Measurements from ENCODE around the gene FBXL14. TPM values are rescaled to one million over a fixed set of nuclear protein-coding genes. Genes with fewer than 3 reads are reported as not detected.

Gene FBXL14
- total and polyA plus RNA-seq, 8 donors: 7.5 to 15.5 (median 10.6) TPM

DNA sequence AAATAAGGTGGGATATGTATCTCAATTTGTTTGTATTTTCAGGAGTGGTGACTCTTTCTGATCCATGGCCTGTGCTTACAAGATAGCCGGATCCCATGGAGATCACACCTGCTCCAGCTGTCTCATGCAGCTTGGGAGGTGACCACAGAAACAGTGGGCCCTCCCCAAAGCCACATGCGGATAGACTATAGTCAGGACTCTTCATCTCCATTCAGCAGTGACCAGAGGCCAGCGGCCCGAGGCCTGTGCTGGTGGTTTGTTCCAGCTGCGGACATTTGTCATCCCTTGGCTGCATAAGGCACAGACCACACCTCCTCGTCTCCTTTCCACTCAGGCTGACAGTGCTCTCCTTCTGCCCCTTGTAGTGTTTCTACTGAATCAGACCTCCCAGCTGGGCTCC, 20.0 kb upstream of the FBXL14 start:
- intact Hi-C loops (cut with DNase I): no loop called here
- no peak for DNase-seq

DNA sequence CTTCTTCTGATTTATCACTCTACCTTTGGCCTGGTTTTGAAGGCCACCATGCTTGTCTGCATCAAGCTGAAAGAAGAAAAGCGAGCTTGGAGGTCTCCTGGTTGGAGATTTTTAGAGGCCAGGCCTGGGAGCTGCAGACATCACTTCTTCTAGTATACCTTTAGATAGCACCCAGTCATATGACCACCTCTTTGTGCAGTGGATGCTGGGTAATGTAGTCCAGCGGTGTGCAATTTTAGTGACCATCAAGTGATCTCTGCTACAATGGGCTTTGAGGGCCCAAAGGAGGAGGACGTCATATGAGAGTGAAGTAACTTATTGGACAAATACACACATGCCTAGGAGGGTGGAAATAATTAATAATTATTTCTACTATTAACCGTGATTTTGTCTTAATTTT, 19.5 kb upstream of the FBXL14 start:
- no peak overlapping the region for H3K4me3 ChIP-seq
- ATAC-seq: no peak
- TF ChIP-seq, protein P1, sequence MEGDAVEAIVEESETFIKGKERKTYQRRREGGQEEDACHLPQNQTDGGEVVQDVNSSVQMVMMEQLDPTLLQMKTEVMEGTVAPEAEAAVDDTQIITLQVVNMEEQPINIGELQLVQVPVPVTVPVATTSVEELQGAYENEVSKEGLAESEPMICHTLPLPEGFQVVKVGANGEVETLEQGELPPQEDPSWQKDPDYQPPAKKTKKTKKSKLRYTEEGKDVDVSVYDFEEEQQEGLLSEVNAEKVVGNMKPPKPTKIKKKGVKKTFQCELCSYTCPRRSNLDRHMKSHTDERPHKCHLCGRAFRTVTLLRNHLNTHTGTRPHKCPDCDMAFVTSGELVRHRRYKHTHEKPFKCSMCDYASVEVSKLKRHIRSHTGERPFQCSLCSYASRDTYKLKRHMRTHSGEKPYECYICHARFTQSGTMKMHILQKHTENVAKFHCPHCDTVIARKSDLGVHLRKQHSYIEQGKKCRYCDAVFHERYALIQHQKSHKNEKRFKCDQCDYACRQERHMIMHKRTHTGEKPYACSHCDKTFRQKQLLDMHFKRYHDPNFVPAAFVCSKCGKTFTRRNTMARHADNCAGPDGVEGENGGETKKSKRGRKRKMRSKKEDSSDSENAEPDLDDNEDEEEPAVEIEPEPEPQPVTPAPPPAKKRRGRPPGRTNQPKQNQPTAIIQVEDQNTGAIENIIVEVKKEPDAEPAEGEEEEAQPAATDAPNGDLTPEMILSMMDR (IDR thresholded peaks at IDR 0.05): no peak
- H3K36me3 ChIP-seq: no peaks in the 10 kb centered on the region
- H3K27me3 ChIP-seq: no peaks in the 10 kb centered on the region
- no peak overlapping the region for H3K27ac ChIP-seq
- intact Hi-C loops (cut with DNase I): no loop called here
- no peak for DNase-seq
- peaks cover 0 to 50% of the 10 kb centered on the region in 2 donors for H3K4me1 ChIP-seq
- no peaks in the 10 kb centered on the region for H3K9me3 ChIP-seq

More for the DNA sequence above, 20.0 kb upstream of the FBXL14 start:
- H3K27me3 ChIP-seq: no peaks in the 10 kb centered on the region
- TF ChIP-seq, protein P1 (IDR thresholded peaks at IDR 0.05): no peak
- H3K4me1 ChIP-seq: peaks cover 3 to 50% of the 10 kb centered on the region in 2 donors
- H3K9me3 ChIP-seq: no peaks in the 10 kb centered on the region
- H3K27ac ChIP-seq: no peak overlapping the region
- no peaks in the 10 kb centered on the region for H3K36me3 ChIP-seq
- H3K4me3 ChIP-seq: no peak overlapping the region
- ATAC-seq: no peak

DNA sequence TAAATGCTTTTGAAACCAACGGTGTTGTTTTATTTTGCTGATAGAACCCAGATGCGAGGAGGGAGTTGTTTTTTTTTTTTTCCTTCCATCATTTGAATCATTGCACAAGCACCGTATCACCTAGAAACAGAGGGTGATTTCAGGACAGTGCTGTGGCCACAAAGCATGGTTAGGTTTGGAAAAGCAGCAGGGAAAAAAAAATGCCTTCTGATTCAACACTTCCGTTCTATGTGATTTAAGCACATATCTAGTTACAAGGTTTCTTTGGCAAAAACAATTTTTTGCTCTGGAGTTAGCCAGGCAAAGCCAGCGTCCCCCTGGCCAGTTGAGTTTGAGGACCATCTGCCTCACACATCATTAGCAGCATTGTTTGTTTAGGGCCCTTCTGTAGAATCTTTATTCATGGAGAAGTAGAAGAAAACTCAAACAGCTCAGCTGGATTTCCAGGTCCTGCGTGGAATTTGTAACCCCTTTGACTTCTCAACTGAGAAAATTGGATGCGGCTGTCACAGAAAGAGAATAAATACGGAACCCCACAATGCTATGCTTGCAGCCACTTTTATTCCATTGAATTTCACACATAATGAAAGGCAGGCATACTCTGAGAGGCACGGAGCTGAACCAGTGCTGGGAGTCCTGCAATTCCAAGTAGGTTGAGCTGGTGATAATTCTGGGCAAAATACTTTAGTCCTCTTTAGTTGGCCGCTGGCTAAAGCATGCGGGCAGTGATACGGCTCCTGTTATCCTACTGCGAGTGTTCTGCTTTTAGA, 17.6 kb upstream of the FBXL14 start:
- DNase-seq (peak in 1 of 4 donors; percentile 28), ATAC-seq (peak; percentile 7)
- H3K36me3 ChIP-seq: no peaks in the 10 kb centered on the region
- intact Hi-C loops (cut with DNase I): no loop called here
- H3K27ac ChIP-seq: no peak overlapping the region
- TF ChIP-seq, protein P1 (IDR thresholded peaks at IDR 0.05): no peak
- peaks cover 0 to 50% of the 10 kb centered on the region in 2 donors for H3K4me1 ChIP-seq
- no peaks in the 10 kb centered on the region for H3K27me3 ChIP-seq
- no peak overlapping the region for H3K4me3 ChIP-seq
- no peaks in the 10 kb centered on the region for H3K9me3 ChIP-seq

DNA sequence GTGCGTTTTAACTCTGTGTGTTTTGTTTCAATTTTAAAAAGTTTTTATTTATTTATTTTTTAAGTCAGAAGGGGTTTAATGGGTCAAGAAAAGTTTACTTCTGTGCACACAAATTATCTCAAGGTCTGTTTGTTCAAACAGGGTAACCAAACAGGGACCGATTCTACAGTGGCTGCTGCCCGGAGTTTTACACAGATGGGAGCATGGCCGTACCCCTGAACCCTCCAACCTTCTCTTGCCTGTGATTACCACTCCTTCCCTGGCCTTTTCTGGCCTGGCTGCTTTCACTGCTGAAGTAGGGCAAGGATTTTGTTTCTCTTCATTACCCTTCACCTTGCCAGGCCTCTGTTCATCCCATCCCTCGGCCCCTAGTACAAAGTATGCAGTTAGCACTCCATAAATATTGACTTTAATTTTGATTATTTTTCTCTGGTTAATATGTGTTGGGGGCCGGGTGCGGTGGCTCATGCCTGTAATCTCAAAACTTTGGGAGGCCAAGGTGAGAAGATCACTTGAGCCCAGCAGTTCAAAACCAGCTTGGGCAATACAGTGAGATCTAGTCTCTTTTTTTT, 15.8 kb upstream of the FBXL14 start:
- Histone ChIP-seq H3K27me3 (no peaks in the 10 kb centered on the region), H3K36me3 (no peaks in the 10 kb centered on the region), H3K9me3 (no peaks in the 10 kb centered on the region), H3K4me1 (peaks cover 9 to 54% of the 10 kb centered on the region in 2 donors), H3K4me3 (no peak overlapping the region), H3K27ac (no peak overlapping the region)
- DNase-seq (no peak), ATAC-seq (no peak)
- TF ChIP-seq, protein P1 (IDR thresholded peaks at IDR 0.05): no peak
- intact Hi-C loops (cut with DNase I): no loop called here

DNA sequence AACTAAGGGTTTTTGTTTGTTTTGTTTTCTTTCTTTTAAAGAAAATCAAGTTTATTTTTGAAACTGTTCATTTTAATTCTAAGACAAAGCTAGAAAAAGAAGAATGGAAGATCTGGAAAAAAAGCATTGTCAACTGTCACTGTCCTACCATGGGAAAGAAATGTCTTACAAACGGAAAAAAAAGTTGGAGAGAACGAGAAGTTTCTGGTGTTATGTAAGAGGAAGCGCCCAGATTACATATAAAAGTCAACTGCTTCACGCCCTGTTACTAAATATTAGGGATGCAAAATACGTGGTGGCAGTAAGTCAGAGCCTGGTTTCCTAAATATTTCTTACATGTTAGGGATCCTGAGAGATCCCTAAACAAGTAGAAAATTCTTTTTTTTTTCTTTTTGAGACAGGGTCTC, 14.3 kb upstream of the FBXL14 start:
- intact Hi-C loops (cut with DNase I): no loop called here
- ATAC-seq: no peak
- Histone ChIP-seq H3K27ac (peak overlapping the region in 1 of 2 donors; percentile 58), H3K4me3 (no peak overlapping the region), H3K27me3 (no peaks in the 10 kb centered on the region), H3K36me3 (no peaks in the 10 kb centered on the region), H3K9me3 (no peaks in the 10 kb centered on the region), H3K4me1 (peaks cover 9 to 56% of the 10 kb centered on the region in 2 donors)
- TF ChIP-seq, protein P1 (IDR thresholded peaks at IDR 0.05): no peak
- DNase-seq: no peak

Measured in left lung (tissue), 10 donors.